8988T (cell line): ENCODE measurements around the gene SP110.
"Not testable (repeated sequence)": the region's sequence is repeated elsewhere in the genome, so short reads cannot be mapped to it uniquely, and the experiment has no call there.

Experiments
- DNase-seq: peaks from one replicate; pipeline ENCODE4 v3.0.0; 2011

Gene SP110

DNA sequence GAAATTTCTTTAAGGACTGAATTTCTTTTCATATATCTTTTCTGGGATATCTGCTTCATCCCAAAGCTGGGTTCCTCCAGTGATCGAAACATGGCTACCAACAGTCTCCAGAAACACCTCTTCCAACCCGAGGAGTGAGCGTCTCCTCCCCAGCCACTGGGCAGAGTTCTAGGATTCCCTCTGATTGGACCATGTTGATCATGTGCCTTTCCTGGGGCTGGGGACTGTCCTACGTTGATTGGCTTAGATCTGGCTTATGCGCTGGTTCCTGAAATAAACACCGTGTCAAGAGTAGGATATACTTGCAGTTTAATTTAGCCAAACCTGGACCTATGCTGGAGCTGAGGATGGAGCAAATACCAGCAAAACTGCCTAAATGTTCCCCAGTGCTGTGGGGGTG is 95.5 kb downstream of the SP110 start:
- DNase-seq, result no peak

GRCh38 chr2:230120376-230120775 is 99.4 kb downstream of the SP110 start:
- DNase-seq, result not testable (repeated sequence)

- not testable (repeated sequence) for DNase-seq
Measured at GRCh38 chr2:230119827-230120226, 100.0 kb downstream of the SP110 start.
